ENCODE results near the gene OGN. TPM values are rescaled to one million over a fixed set of nuclear protein-coding genes. Genes with fewer than 3 reads are reported as not detected.

The OGN gene
- total and polyA plus RNA-seq, 10 of the 15 experiments (the other 5 are each of a cell fraction or from before 2014, with no cell fraction given), result 0.04 to 2.5 (median 0.15) TPM; not detected in 4

- BruUV-seq (replicated peaks), result no TSS peak
Measured at GRCh38 chr9:92432350-92432749, 28.0 kb upstream of the OGN start.

DNA sequence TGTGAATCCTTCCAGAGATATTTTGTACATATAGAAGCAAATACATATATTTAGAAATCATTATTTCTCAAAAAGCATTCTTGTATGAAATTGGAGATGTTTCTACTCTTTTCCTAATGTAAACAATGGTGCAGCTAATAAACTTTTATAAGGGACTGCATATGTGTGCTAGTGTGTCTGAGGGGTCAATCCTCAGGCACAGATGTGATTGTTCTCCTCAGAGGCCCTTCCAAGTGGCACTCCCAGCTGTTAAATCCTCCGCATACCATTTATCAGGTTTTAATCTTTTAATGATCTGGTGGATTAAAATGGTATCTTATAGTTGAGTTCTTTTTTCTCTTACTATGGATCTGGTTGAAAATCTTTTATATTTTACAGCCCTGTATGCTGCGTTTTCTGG lies 25.5 kb upstream of the OGN start:
- FAIRE-seq (no peak), DNase-seq (ENCODE audit: low read depth, low spot score) (no peak), ATAC-seq (no peak)
- Histone ChIP-seq H3K36me3 (ENCODE audit: control insufficient read depth in 2 of 2, insufficient read depth in 2 of 2, low read length in 1 of 2) (no peaks in the 10 kb centered on the region), H3K4me2 (ENCODE audit: control insufficient read depth, insufficient read depth) (no peak overlapping the region), H3K27ac (ENCODE audit: control insufficient read depth, insufficient read depth) (no peak overlapping the region), H2AFZ (ENCODE audit: control insufficient read depth, low read depth, low read length) (no peak overlapping the region), H3K9ac (ENCODE audit: control insufficient read depth, insufficient read depth, low read length) (no peak overlapping the region), H3K27me3 (replicated peaks in 1 of 2; ENCODE audit: control insufficient read depth in 2 of 2, insufficient read depth in 2 of 2, low read length in 1 of 2) (no peaks in the 10 kb centered on the region), H4K20me1 (ENCODE audit: control insufficient read depth, insufficient read depth) (no peaks in the 10 kb centered on the region), H3K4me3 (no peak overlapping the region), H3K4me1 (ENCODE audit: control insufficient read depth, insufficient read depth, low read length) (no peaks in the 10 kb centered on the region), H3K9me3 (replicated peaks; ENCODE audit: control insufficient read depth, insufficient read depth, low read length) (no peaks in the 10 kb centered on the region), H3K79me2 (ENCODE audit: control insufficient read depth, insufficient read depth, low read length) (no peaks in the 10 kb centered on the region)
- CTCF ChIA-PET, result no interaction called here
- POLR2A ChIA-PET, result no interaction called here
- TF ChIP-seq PKNOX1 (IDR thresholded peaks at IDR 0.05), result no peak
- TF ChIP-seq NR2F1 (conservative IDR thresholded peaks at IDR 0.05), result no peak
- no peak for TF ChIP-seq STAT1 (conservative IDR thresholded peaks at IDR 0.05)
- TF ChIP-seq, protein P1, sequence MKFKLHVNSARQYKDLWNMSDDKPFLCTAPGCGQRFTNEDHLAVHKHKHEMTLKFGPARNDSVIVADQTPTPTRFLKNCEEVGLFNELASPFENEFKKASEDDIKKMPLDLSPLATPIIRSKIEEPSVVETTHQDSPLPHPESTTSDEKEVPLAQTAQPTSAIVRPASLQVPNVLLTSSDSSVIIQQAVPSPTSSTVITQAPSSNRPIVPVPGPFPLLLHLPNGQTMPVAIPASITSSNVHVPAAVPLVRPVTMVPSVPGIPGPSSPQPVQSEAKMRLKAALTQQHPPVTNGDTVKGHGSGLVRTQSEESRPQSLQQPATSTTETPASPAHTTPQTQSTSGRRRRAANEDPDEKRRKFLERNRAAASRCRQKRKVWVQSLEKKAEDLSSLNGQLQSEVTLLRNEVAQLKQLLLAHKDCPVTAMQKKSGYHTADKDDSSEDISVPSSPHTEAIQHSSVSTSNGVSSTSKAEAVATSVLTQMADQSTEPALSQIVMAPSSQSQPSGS (IDR thresholded peaks at IDR 0.05; ENCODE audit: low read length), result no peak
- TF ChIP-seq, protein P2, sequence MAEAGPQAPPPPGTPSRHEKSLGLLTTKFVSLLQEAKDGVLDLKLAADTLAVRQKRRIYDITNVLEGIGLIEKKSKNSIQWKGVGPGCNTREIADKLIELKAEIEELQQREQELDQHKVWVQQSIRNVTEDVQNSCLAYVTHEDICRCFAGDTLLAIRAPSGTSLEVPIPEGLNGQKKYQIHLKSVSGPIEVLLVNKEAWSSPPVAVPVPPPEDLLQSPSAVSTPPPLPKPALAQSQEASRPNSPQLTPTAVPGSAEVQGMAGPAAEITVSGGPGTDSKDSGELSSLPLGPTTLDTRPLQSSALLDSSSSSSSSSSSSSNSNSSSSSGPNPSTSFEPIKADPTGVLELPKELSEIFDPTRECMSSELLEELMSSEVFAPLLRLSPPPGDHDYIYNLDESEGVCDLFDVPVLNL (IDR thresholded peaks at IDR 0.05; ENCODE audit: low read depth, low read length), result no peak
- no peak for TF ChIP-seq CBX5 (IDR thresholded peaks at IDR 0.05; ENCODE audit: low read depth)
- no peak for TF ChIP-seq SREBF2 (IDR thresholded peaks at IDR 0.05; ENCODE audit: low read length)
- no peak for TF ChIP-seq BACH1 (IDR thresholded peaks at IDR 0.05; ENCODE audit: borderline replicate concordance)
- no peak for TF ChIP-seq SRF (IDR thresholded peaks at IDR 0.05; ENCODE audit: low read depth in 2 of 2, low read length in 2 of 2)
- BruUV-seq (replicated peaks), result no TSS peak
- RAD21 ChIA-PET (ENCODE audit: unreplicated experiment), result no interaction called here
- SMC1A ChIA-PET (ENCODE audit: uncharacterized antibody, unreplicated experiment), result no interaction called here
- intact Hi-C loops (cut with micrococcal nuclease; ENCODE audit: unreplicated experiment), result no loop called here
- in situ Hi-C loops (cut with MboI), result no loop called here
- WGBS (ENCODE audit: insufficient coverage, insufficient replicate concordance, low lambda C conversion rate, missing lambda C conversion rate), result 69% methylated on average over 2 of the region's 2 CpGs

More at GRCh38 chr9:92432350-92432749, 28.0 kb upstream of the OGN start:
- Histone ChIP-seq H2AFZ (ENCODE audit: control insufficient read depth, low read depth, low read length) (no peak overlapping the region), H3K27me3 (replicated peaks in 1 of 2; ENCODE audit: control insufficient read depth in 2 of 2, insufficient read depth in 2 of 2, low read length in 1 of 2) (no peaks in the 10 kb centered on the region), H3K79me2 (ENCODE audit: control insufficient read depth, insufficient read depth, low read length) (no peaks in the 10 kb centered on the region), H3K27ac (ENCODE audit: control insufficient read depth, insufficient read depth) (no peak overlapping the region), H3K9me3 (replicated peaks; ENCODE audit: control insufficient read depth, insufficient read depth, low read length) (no peaks in the 10 kb centered on the region), H3K4me1 (ENCODE audit: control insufficient read depth, insufficient read depth, low read length) (no peaks in the 10 kb centered on the region), H3K4me2 (ENCODE audit: control insufficient read depth, insufficient read depth) (no peak overlapping the region), H3K9ac (ENCODE audit: control insufficient read depth, insufficient read depth, low read length) (no peak overlapping the region), H4K20me1 (ENCODE audit: control insufficient read depth, insufficient read depth) (no peaks in the 10 kb centered on the region), H3K4me3 (no peak overlapping the region), H3K36me3 (ENCODE audit: control insufficient read depth in 2 of 2, insufficient read depth in 2 of 2, low read length in 1 of 2) (no peaks in the 10 kb centered on the region)
- ChIA-PET CTCF (no interaction called here), RAD21 (ENCODE audit: unreplicated experiment) (no interaction called here), SMC1A (ENCODE audit: uncharacterized antibody, unreplicated experiment) (interaction anchor here (0.7 kb wide), 1 partner anchor 16 kb away, joined by 5 read pairs; no protein-coding TSS in a partner anchor), POLR2A (no interaction called here)
- ATAC-seq, result no peak
- no peak for FAIRE-seq
- intact Hi-C loops (cut with micrococcal nuclease; ENCODE audit: unreplicated experiment), result no loop called here
- WGBS (ENCODE audit: insufficient coverage, insufficient replicate concordance, low lambda C conversion rate, missing lambda C conversion rate), result 94% methylated on average over 5 of the region's 5 CpGs
- no peak for DNase-seq (ENCODE audit: low read depth, low spot score)
- no peak for TF ChIP-seq BACH1 (IDR thresholded peaks at IDR 0.05; ENCODE audit: borderline replicate concordance)
- in situ Hi-C loops (cut with MboI), result no loop called here

All from GM12878 (cell line).